Neuronal stem cell (in vitro differentiated cells): Measurements from ENCODE around the gene CNNM4.
A peak's percentile ranks its signal among the peaks of the same experiment; 100 is the strongest.

Experiments used
- DNase-seq: peaks from one replicate; pipeline ENCODE4 v3.0.0-alpha.2; 2013; ENCODE audit warnings: low spot score
- H2AFZ ChIP-seq: one replicate; pipeline ENCODE4 v1.6.1; 2013; ENCODE audit warnings: mild to moderate bottlenecking, low read length, inconsistent platforms
- H2AK5ac ChIP-seq: 2 replicates; pipeline ENCODE4 v1.6.1; 2013; ENCODE audit warnings: low read depth, mild to moderate bottlenecking, inconsistent platforms, low read length, moderate library complexity, mixed read lengths
- H2BK120ac ChIP-seq: 2 replicates; pipeline ENCODE4 v1.6.1; 2013; ENCODE audit warnings: low read depth, mild to moderate bottlenecking, inconsistent platforms, low read length, moderate library complexity, mixed read lengths
- H2BK12ac ChIP-seq: one replicate; pipeline ENCODE4 v1.6.1; 2013; ENCODE audit warnings: low read length, inconsistent platforms
- H2BK15ac ChIP-seq: 2 replicates; pipeline ENCODE4 v1.6.1; 2013; ENCODE audit warnings: mild to moderate bottlenecking, low read length, inconsistent platforms, mixed read lengths
- H2BK5ac ChIP-seq: one replicate; pipeline ENCODE4 v1.6.1; 2013; ENCODE audit warnings: inconsistent platforms, mild to moderate bottlenecking, low read length, moderate library complexity
- H3K14ac ChIP-seq: one replicate; pipeline ENCODE4 v1.6.1; 2013; ENCODE audit warnings: low read length, inconsistent platforms
- H3K18ac ChIP-seq: 2 replicates; pipeline ENCODE4 v1.6.1; 2013; ENCODE audit warnings: low read length, inconsistent platforms
- H3K23ac ChIP-seq: 2 replicates; pipeline ENCODE4 v1.6.1; 2013; ENCODE audit warnings: low read depth, mild to moderate bottlenecking, mixed read lengths, low read length, inconsistent platforms; ENCODE audit not compliant: poor library complexity
- H3K27ac ChIP-seq: replicated peaks from 3 replicates; pipeline ENCODE4 v1.5.1; 2013; ENCODE audit warnings: low read length, inconsistent platforms
- H3K27me3 ChIP-seq, 3 experiments: 2 replicates each; pipeline ENCODE4 v1.6.1; 2013; ENCODE audit warnings: low read length in 3 of 3, mild to moderate bottlenecking in 2 of 3, inconsistent platforms in 1 of 3, low read depth in 1 of 3, mixed read lengths in 1 of 3, moderate library complexity in 1 of 3; ENCODE audit not compliant: control insufficient read depth in 3 of 3, insufficient read depth in 3 of 3
- H3K36me3 ChIP-seq, 2 donors: replicated peaks in 1 of 2; 2 replicates each; pipeline ENCODE4 v1.6.1; 2013; ENCODE audit warnings: low read length in 2 of 2; ENCODE audit not compliant: control insufficient read depth in 2 of 2, insufficient read depth in 2 of 2
- H3K4ac ChIP-seq: 2 replicates; pipeline ENCODE4 v1.6.1; 2013; ENCODE audit warnings: inconsistent platforms, mild to moderate bottlenecking, low read length, moderate library complexity
- H3K4me1 ChIP-seq, 2 donors: 1 replicate in 1 of 2; 2 replicates in 1 of 2; pipeline ENCODE4 v1.6.1; 2013; ENCODE audit warnings: low read length in 2 of 2, low read depth in 1 of 2; ENCODE audit not compliant: control insufficient read depth in 2 of 2, insufficient read depth in 1 of 2
- H3K4me2 ChIP-seq: one replicate; pipeline ENCODE4 v1.6.1; 2013; ENCODE audit warnings: mild to moderate bottlenecking, low read length, inconsistent platforms; ENCODE audit not compliant: insufficient read depth, poor library complexity, severe bottlenecking
- H3K4me3 ChIP-seq, 2 donors: 2 replicates each; pipeline ENCODE4 v1.5.1; 2013; ENCODE audit warnings: low read length in 2 of 2, mild to moderate bottlenecking in 2 of 2, inconsistent platforms in 1 of 2, moderate library complexity in 1 of 2
- H3K79me1 ChIP-seq: one replicate; pipeline ENCODE4 v1.6.1; 2013; ENCODE audit warnings: low read depth, mild to moderate bottlenecking, inconsistent platforms, low read length, moderate library complexity
- H3K9ac ChIP-seq: one replicate; pipeline ENCODE4 v1.6.1; 2013; ENCODE audit warnings: mild to moderate bottlenecking, low read depth, low read length, inconsistent platforms; ENCODE audit not compliant: poor library complexity
- H3K9me3 ChIP-seq, 2 donors: replicated peaks in 1 of 2; 2 replicates each; pipeline versions ENCODE3 to v1.6.1; 2013; ENCODE audit warnings: low read length in 2 of 2, mild to moderate bottlenecking in 2 of 2, inconsistent platforms in 1 of 2, low read depth in 1 of 2, mixed read lengths in 1 of 2, moderate library complexity in 1 of 2; ENCODE audit not compliant: control insufficient read depth in 2 of 2, insufficient read depth in 1 of 2
- H4K8ac ChIP-seq: one replicate; pipeline ENCODE4 v1.6.1; 2013; ENCODE audit warnings: low read depth, mild to moderate bottlenecking, inconsistent platforms, low read length, moderate library complexity
- H4K91ac ChIP-seq: one replicate; pipeline ENCODE4 v1.6.1; 2013; ENCODE audit warnings: low read length, low read depth, mild to moderate bottlenecking, inconsistent platforms; ENCODE audit not compliant: poor library complexity
- WGBS, 2 donors: extraction: QIAGEN DNeasy Blood & Tissue Kit; methylation state at CpG; one replicate each; pipeline ENCODE4 v1.1.7; 2013; ENCODE audit warnings: missing lambda C conversion rate in 2 of 2, mixed read lengths in 1 of 2; ENCODE audit not compliant: insufficient read length in 2 of 2, insufficient replicate concordance in 1 of 2; ENCODE audit errors: extremely low coverage in 2 of 2; 5-methylcytosine and 5-hydroxymethylcytosine counted together
- small RNA-seq: library from polyadenylated mRNA; stranded (forward); fragments of <200 nt; extraction: miRNeasy Mini kit (QIAGEN cat#:217004); gene quantifications from one replicate; pipeline ENCODE3, GENCODE V24; 2013; ENCODE audit not compliant: insufficient read depth

The CNNM4 gene

GRCh38 chr2:96860065-96861029, 99.6 kb downstream of the CNNM4 start:
- no peak overlapping the region for H3K14ac ChIP-seq
- WGBS, 2 donors: no CpG with 5 or more reads among the region's 38 CpGs
- H3K4me1 ChIP-seq: peaks cover 11% of the 10 kb centered on the region in 2 donors
- H3K18ac ChIP-seq: no peak overlapping the region
- H3K4me3 ChIP-seq: no peak overlapping the region
- no peak overlapping the region for H2BK5ac ChIP-seq
- DNase-seq: no peak
- H2AFZ ChIP-seq: no peak overlapping the region
- peak overlapping the region; percentile 50 for H3K9ac ChIP-seq
- H3K4me2 ChIP-seq: peak overlapping the region; percentile 0
- H3K23ac ChIP-seq: peak overlapping the region; percentile 47
- no peaks in the 10 kb centered on the region for H3K27me3 ChIP-seq
- H2AK5ac ChIP-seq: no peak overlapping the region
- H4K91ac ChIP-seq: no peak overlapping the region
- H2BK12ac ChIP-seq: no peak overlapping the region
- peak overlapping the region; percentile 1 for H4K8ac ChIP-seq
- no peak overlapping the region for H3K27ac ChIP-seq
- H2BK120ac ChIP-seq: no peak overlapping the region
- H3K36me3 ChIP-seq: peaks cover 42 to 51% of the 10 kb centered on the region in 2 donors
- no peaks in the 10 kb centered on the region for H3K9me3 ChIP-seq
- peaks cover 15% of the 10 kb centered on the region for H3K79me1 ChIP-seq
- no peak overlapping the region for H3K4ac ChIP-seq
- no peak overlapping the region for H2BK15ac ChIP-seq

GRCh38 chr2:96861074-96861473, 100.4 kb downstream of the CNNM4 start:
- no peak overlapping the region for H2AK5ac ChIP-seq
- H2BK120ac ChIP-seq: no peak overlapping the region
- no peak overlapping the region for H2BK12ac ChIP-seq
- H4K8ac ChIP-seq: no peak overlapping the region
- DNase-seq: no peak
- no peak overlapping the region for H3K14ac ChIP-seq
- H3K9me3 ChIP-seq: no peaks in the 10 kb centered on the region
- H3K27me3 ChIP-seq: no peaks in the 10 kb centered on the region
- H3K18ac ChIP-seq: no peak overlapping the region
- peaks cover 21% of the 10 kb centered on the region for H3K79me1 ChIP-seq
- no CpG with 5 or more reads among the region's 17 CpGs for WGBS, 2 donors
- no peak overlapping the region for H3K4me3 ChIP-seq
- peaks cover 49 to 58% of the 10 kb centered on the region in 2 donors for H3K36me3 ChIP-seq
- H3K9ac ChIP-seq: peak overlapping the region; percentile 38
- H2BK15ac ChIP-seq: no peak overlapping the region
- H3K23ac ChIP-seq: peak overlapping the region; percentile 47
- peak overlapping the region; percentile 0 for H3K4me2 ChIP-seq
- no peak overlapping the region for H4K91ac ChIP-seq
- H3K4me1 ChIP-seq: peaks cover 11% of the 10 kb centered on the region in 2 donors
- no peak overlapping the region for H3K27ac ChIP-seq
- no peak overlapping the region for H3K4ac ChIP-seq
- peak overlapping the region; percentile 56 for H2BK5ac ChIP-seq
- no peak overlapping the region for H2AFZ ChIP-seq

Small RNAs within 50 kb of the gene (small RNA-seq; reads per million reads assigned to genes)
- 33.5 reads per million, percentile 89 among the genes with 10 or more reads in this experiment for gene MIR3127
